ENCODE results near the gene ITGB6. TPM values are rescaled to one million over a fixed set of nuclear protein-coding genes. Genes with fewer than 3 reads are reported as not detected.

ITGB6 gene
- total RNA-seq, 1 donor from 2014 or later = 21.1 TPM

DNA sequence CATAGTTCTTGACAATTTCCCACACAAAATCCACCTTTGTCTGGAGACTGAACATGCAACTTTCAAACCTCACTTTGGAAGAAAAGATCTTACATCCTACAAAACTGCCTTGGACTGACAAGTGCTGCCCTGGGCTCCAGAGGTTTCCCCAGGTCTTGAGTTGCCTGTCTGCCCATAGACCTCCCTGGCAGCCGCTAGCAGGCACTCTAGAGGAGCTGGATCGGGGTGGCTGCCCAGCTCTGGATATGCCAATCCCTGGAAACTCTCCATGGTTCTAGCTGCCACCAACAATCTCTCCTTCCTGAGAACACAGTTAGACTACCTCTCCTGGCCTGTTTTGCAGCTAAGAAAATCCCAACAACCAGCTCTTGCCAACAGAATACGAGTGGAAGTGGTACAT, 3.4 kb upstream of the ITGB6 start:
- TF ChIP-seq, protein P1, sequence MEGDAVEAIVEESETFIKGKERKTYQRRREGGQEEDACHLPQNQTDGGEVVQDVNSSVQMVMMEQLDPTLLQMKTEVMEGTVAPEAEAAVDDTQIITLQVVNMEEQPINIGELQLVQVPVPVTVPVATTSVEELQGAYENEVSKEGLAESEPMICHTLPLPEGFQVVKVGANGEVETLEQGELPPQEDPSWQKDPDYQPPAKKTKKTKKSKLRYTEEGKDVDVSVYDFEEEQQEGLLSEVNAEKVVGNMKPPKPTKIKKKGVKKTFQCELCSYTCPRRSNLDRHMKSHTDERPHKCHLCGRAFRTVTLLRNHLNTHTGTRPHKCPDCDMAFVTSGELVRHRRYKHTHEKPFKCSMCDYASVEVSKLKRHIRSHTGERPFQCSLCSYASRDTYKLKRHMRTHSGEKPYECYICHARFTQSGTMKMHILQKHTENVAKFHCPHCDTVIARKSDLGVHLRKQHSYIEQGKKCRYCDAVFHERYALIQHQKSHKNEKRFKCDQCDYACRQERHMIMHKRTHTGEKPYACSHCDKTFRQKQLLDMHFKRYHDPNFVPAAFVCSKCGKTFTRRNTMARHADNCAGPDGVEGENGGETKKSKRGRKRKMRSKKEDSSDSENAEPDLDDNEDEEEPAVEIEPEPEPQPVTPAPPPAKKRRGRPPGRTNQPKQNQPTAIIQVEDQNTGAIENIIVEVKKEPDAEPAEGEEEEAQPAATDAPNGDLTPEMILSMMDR (IDR thresholded peaks at IDR 0.05; ENCODE audit: insufficient read depth, low read length, severe bottlenecking) = no peak
- Histone ChIP-seq H3K4me3 (ENCODE audit: low read depth, low read length) (no peak overlapping the region), H3K27me3 (ENCODE audit: control insufficient read depth, insufficient read depth, low read length) (no peaks in the 10 kb centered on the region), H3K36me3 (ENCODE audit: control insufficient read depth, insufficient read depth, low read length) (no peaks in the 10 kb centered on the region)
- no peak for FAIRE-seq
- no peak for DNase-seq (ENCODE audit: low read depth)

GRCh38 chr2:160203007-160203406, 2.9 kb upstream of the ITGB6 start:
- Histone ChIP-seq H3K36me3 (ENCODE audit: control insufficient read depth, insufficient read depth, low read length) (no peaks in the 10 kb centered on the region), H3K27me3 (ENCODE audit: control insufficient read depth, insufficient read depth, low read length) (no peaks in the 10 kb centered on the region), H3K4me3 (ENCODE audit: low read depth, low read length) (no peak overlapping the region)
- TF ChIP-seq, protein P1 (IDR thresholded peaks at IDR 0.05; ENCODE audit: insufficient read depth, low read length, severe bottlenecking) = no peak
- FAIRE-seq (no peak), DNase-seq (ENCODE audit: low read depth) (no peak)

- no peak overlapping the region for H3K4me3 ChIP-seq (ENCODE audit: low read depth, low read length)
- no peak for FAIRE-seq
Measured at GRCh38 chr2:160201849-160202539, 1.9 kb upstream of the ITGB6 start.

GRCh38 chr2:160200921-160201320, 849 bp upstream of the ITGB6 start:
- Histone ChIP-seq H3K36me3 (ENCODE audit: control insufficient read depth, insufficient read depth, low read length) (no peaks in the 10 kb centered on the region), H3K27me3 (ENCODE audit: control insufficient read depth, insufficient read depth, low read length) (no peaks in the 10 kb centered on the region), H3K4me3 (ENCODE audit: low read depth, low read length) (no peak overlapping the region)
- DNase-seq (ENCODE audit: low read depth) (no peak), FAIRE-seq (no peak)
- TF ChIP-seq, protein P1 (IDR thresholded peaks at IDR 0.05; ENCODE audit: insufficient read depth, low read length, severe bottlenecking) = no peak

More at GRCh38 chr2:160201849-160202539, 1.9 kb upstream of the ITGB6 start:
- Histone ChIP-seq H3K36me3 (ENCODE audit: control insufficient read depth, insufficient read depth, low read length) (no peaks in the 10 kb centered on the region), H3K27me3 (ENCODE audit: control insufficient read depth, insufficient read depth, low read length) (no peaks in the 10 kb centered on the region)
- TF ChIP-seq, protein P1 (IDR thresholded peaks at IDR 0.05; ENCODE audit: insufficient read depth, low read length, severe bottlenecking) = no peak
- DNase-seq (ENCODE audit: low read depth) = no peak

GRCh38 chr2:160199053-160199452, 1.0 kb downstream of the ITGB6 start:
- FAIRE-seq = no peak

More at GRCh38 chr2:160199053-160199452, 1.0 kb downstream of the ITGB6 start:
- DNase-seq (ENCODE audit: low read depth) = no peak
- TF ChIP-seq, protein P1 (IDR thresholded peaks at IDR 0.05; ENCODE audit: insufficient read depth, low read length, severe bottlenecking) = no peak
- Histone ChIP-seq H3K36me3 (ENCODE audit: control insufficient read depth, insufficient read depth, low read length) (peaks cover 5% of the 10 kb centered on the region), H3K27me3 (ENCODE audit: control insufficient read depth, insufficient read depth, low read length) (no peaks in the 10 kb centered on the region), H3K4me3 (ENCODE audit: low read depth, low read length) (peak overlapping the region; percentile 57)

All from bronchial epithelial cell (primary cell).